ENCODE results near the gene VCPKMT.

The VCPKMT gene

GRCh38 chr14:50063876-50064420 is 52.4 kb downstream of the VCPKMT start:
- peak; percentile 71 for DNase-seq

GRCh38 chr14:50062438-50063085 is 53.8 kb downstream of the VCPKMT start:
- DNase-seq = no peak

DNA sequence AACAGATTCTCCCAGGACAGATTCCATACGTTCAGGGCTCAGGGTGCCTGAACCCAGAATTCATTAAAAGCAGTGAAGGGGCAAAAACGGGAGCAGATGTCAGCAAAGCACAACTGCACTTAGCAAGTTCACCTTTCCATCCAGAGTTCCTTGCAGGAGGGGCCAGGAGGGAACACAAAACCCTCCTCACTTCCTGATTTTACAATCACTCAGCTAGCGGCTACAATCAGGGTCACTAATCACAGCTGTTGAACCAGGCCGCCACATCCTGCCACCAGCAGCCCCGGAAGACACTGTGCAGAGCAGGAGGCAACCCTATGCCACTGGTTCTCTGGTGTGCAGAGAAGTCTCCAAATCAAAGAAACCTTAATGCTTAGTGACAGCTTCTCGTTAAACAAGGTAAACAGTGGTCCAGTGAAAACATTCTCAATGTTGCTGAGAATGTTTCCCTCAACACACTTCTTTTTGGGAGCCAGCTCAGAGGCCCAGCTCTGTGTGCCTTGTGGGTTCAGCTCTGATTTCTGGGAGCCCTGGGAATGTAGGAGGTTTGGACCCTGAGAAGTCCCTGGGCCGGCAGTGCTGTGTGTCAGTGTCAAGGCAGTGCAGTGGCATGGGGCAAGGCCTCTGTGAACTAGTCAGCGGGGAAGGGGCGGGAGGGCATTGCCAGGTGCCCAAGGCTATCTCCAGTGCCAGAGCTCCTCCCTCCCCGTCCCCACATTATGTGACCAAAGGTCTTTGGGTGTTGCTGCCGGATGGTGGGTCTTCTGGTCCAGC is 54.5 kb downstream of the VCPKMT start:
- DNase-seq = no peak

DNA sequence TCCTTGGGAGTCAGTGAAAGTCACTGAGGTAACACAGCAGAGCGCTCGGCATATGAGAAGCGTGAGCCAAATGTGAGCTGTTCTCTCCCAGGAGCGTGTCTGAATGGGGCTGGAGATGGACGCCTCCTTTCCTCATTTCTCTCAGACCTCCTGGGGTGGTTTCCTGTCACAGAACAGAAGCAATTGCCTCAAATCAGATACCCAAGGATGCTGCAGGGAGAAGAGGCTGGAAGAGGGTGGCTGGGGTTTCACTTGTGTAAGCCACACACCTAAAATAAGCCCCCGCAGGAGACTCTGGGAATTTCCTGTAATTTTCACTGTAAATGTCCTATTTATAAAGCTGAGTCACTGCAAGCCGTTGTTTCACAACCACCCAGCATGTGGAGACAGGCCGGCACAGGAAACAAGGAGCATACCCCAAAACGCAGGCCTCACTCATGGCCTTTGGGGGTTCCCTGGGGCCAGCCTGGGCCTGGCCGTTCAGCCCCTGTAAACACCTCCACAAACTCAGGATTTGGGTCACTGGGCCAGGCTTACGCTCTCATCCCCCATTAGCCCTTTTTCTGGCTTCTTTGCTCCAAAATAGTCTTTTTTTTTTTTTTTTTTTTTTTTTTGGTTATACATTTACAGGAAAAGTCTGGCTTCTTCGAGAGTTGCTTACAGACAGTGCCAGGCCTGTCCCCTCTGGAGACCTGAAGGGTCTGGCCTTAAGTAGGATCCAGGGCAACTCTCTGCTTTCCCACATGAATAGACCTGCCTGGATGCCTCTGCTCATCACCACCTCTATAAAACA is 55.3 kb downstream of the VCPKMT start:
- no peak for DNase-seq

DNA sequence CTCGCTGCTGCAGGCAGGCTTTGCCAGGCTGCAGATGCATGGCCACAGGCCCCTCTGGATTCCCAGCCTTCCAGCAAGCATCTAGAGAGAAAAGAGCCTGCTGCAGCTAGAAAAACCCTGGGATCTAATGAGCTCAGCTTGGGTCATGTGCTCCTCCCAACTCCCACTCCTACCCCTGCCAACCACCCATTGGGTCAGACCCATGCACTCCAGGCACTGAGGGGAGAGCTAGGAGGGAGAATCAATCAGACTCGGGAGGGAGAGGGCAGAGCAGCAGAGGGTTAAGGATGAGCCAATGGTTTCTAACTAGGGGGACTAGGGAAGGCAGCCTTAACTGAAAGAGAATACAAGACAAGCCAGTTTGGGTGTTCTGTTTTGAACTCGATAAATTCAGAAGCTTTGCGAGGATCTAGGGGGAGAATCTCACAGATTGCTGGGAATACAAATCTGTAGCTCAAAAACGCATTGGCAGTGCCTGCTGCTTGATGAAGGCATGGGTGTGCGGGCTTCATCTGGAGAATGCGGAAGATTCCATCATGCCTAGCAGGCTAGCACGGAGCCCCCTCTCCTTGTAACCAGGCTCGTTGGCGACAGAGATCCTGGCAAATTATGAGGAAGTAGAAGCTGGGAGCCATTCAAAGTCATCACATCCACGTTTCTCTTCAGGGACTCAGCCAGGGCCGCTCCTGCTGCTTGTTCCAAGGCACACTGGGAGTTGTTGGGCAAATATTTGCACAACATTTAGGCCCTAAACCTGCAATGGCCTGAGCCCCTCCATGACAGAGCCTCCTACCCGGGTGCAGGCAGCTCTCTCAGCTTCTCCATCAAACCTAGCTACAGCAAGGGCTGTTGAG is 56.4 kb downstream of the VCPKMT start:
- no peak for DNase-seq

Measured in NCI-H524 treated with DMSO at 0.1 percent for 48 hours (cell line).